ENCODE data around the gene GPC5. TPM values are rescaled to one million over a fixed set of nuclear protein-coding genes. Genes with fewer than 3 reads are reported as not detected.
A peak's percentile ranks its signal among the peaks of the same experiment; 100 is the strongest.

The GPC5 gene
- total and polyA plus RNA-seq, 4 donors = 15.2 to 54.4 (median 24.0) TPM

- WGBS (ENCODE audit: insufficient coverage) = 59% methylated on average over 2 of the region's 3 CpGs
- no peaks in the 10 kb centered on the region for H3K9me3 ChIP-seq (ENCODE audit: control insufficient read depth, insufficient read depth, low read length)
- H3K4me3 ChIP-seq (ENCODE audit: low read depth, low read length) = no peak overlapping the region
- H3K27ac ChIP-seq (ENCODE audit: low read depth, low read length) = no peak overlapping the region
- H3K36me3 ChIP-seq (ENCODE audit: control insufficient read depth, insufficient read depth, low read length) = no peaks in the 10 kb centered on the region
- H3K27me3 ChIP-seq (ENCODE audit: control insufficient read depth, insufficient read depth, low read length) = no peaks in the 10 kb centered on the region
- peak in 2 of 6 donors; percentile 72 to 76 for DNase-seq (ENCODE audit: low read depth in 4 of 6, low spot score in 6 of 6)
- peaks cover 5% of the 10 kb centered on the region for H3K4me1 ChIP-seq (ENCODE audit: control insufficient read depth, insufficient read depth, low read length)
Observed at GRCh38 chr13:91647361-91647990, 249.1 kb downstream of the GPC5 start.

- Histone ChIP-seq H3K27ac (ENCODE audit: low read depth, low read length) (no peak overlapping the region), H3K4me3 (ENCODE audit: low read depth, low read length) (no peak overlapping the region), H3K4me1 (ENCODE audit: control insufficient read depth, insufficient read depth, low read length) (peaks cover 5% of the 10 kb centered on the region), H3K36me3 (ENCODE audit: control insufficient read depth, insufficient read depth, low read length) (no peaks in the 10 kb centered on the region), H3K27me3 (ENCODE audit: control insufficient read depth, insufficient read depth, low read length) (no peaks in the 10 kb centered on the region), H3K9me3 (ENCODE audit: control insufficient read depth, insufficient read depth, low read length) (no peaks in the 10 kb centered on the region)
- no peak for DNase-seq (ENCODE audit: low read depth in 4 of 6, low spot score in 6 of 6)
Observed at GRCh38 chr13:91648012-91648411, 249.6 kb downstream of the GPC5 start.

- Histone ChIP-seq H3K4me3 (ENCODE audit: low read depth, low read length) (no peak overlapping the region), H3K36me3 (ENCODE audit: control insufficient read depth, insufficient read depth, low read length) (no peaks in the 10 kb centered on the region), H3K9me3 (ENCODE audit: control insufficient read depth, insufficient read depth, low read length) (no peaks in the 10 kb centered on the region), H3K4me1 (ENCODE audit: control insufficient read depth, insufficient read depth, low read length) (peaks cover 5% of the 10 kb centered on the region), H3K27me3 (ENCODE audit: control insufficient read depth, insufficient read depth, low read length) (no peaks in the 10 kb centered on the region), H3K27ac (ENCODE audit: low read depth, low read length) (no peak overlapping the region)
- DNase-seq (ENCODE audit: low read depth in 4 of 6, low spot score in 6 of 6) = no peak
- 82% methylated on average over 2 of the region's 2 CpGs for WGBS (ENCODE audit: insufficient coverage)
Observed at GRCh38 chr13:91649456-91649855, 251.0 kb downstream of the GPC5 start.

- H3K9me3 ChIP-seq (ENCODE audit: control insufficient read depth, insufficient read depth, low read length) = no peaks in the 10 kb centered on the region
- 70% methylated on average over 4 of the region's 10 CpGs for WGBS (ENCODE audit: insufficient coverage)
- peaks cover under 1% of the 10 kb centered on the region for H3K4me1 ChIP-seq (ENCODE audit: control insufficient read depth, insufficient read depth, low read length)
- H3K36me3 ChIP-seq (ENCODE audit: control insufficient read depth, insufficient read depth, low read length) = no peaks in the 10 kb centered on the region
- no peaks in the 10 kb centered on the region for H3K27me3 ChIP-seq (ENCODE audit: control insufficient read depth, insufficient read depth, low read length)
- no peak overlapping the region for H3K4me3 ChIP-seq (ENCODE audit: low read depth, low read length)
- DNase-seq (ENCODE audit: low read depth in 4 of 6, low spot score in 6 of 6) = no peak
- no peak overlapping the region for H3K27ac ChIP-seq (ENCODE audit: low read depth, low read length)
Observed at GRCh38 chr13:91652404-91653301, 254.2 kb downstream of the GPC5 start.

GRCh38 chr13:91655731-91656130, 257.3 kb downstream of the GPC5 start:
- 86% methylated on average over 4 of the region's 4 CpGs for WGBS (ENCODE audit: insufficient coverage)
- no peak overlapping the region for H3K4me3 ChIP-seq (ENCODE audit: low read depth, low read length)
- no peaks in the 10 kb centered on the region for H3K36me3 ChIP-seq (ENCODE audit: control insufficient read depth, insufficient read depth, low read length)
- H3K27ac ChIP-seq (ENCODE audit: low read depth, low read length) = no peak overlapping the region
- no peaks in the 10 kb centered on the region for H3K9me3 ChIP-seq (ENCODE audit: control insufficient read depth, insufficient read depth, low read length)
- H3K27me3 ChIP-seq (ENCODE audit: control insufficient read depth, insufficient read depth, low read length) = no peaks in the 10 kb centered on the region
- DNase-seq (ENCODE audit: low read depth in 4 of 6, low spot score in 6 of 6) = no peak
- no peaks in the 10 kb centered on the region for H3K4me1 ChIP-seq (ENCODE audit: control insufficient read depth, insufficient read depth, low read length)

GRCh38 chr13:91657283-91657682, 258.9 kb downstream of the GPC5 start:
- no peak for DNase-seq (ENCODE audit: low read depth in 4 of 6, low spot score in 6 of 6)
- H3K27me3 ChIP-seq (ENCODE audit: control insufficient read depth, insufficient read depth, low read length) = no peaks in the 10 kb centered on the region
- WGBS (ENCODE audit: insufficient coverage) = no CpG with 5 or more reads among the region's 2 CpGs

GRCh38 chr13:91659256-91660075, 261.0 kb downstream of the GPC5 start:
- H3K27ac ChIP-seq (ENCODE audit: low read depth, low read length) = no peak overlapping the region
- H3K36me3 ChIP-seq (ENCODE audit: control insufficient read depth, insufficient read depth, low read length) = no peaks in the 10 kb centered on the region
- H3K27me3 ChIP-seq (ENCODE audit: control insufficient read depth, insufficient read depth, low read length) = no peaks in the 10 kb centered on the region
- DNase-seq (ENCODE audit: low read depth in 4 of 6, low spot score in 6 of 6) = peak in 1 of 6 donors; percentile 56
- no peaks in the 10 kb centered on the region for H3K4me1 ChIP-seq (ENCODE audit: control insufficient read depth, insufficient read depth, low read length)
- WGBS (ENCODE audit: insufficient coverage) = no CpG with 5 or more reads among the region's 4 CpGs
- H3K9me3 ChIP-seq (ENCODE audit: control insufficient read depth, insufficient read depth, low read length) = no peaks in the 10 kb centered on the region
- no peak overlapping the region for H3K4me3 ChIP-seq (ENCODE audit: low read depth, low read length)

More at GRCh38 chr13:91657283-91657682, 258.9 kb downstream of the GPC5 start:
- Histone ChIP-seq H3K27ac (ENCODE audit: low read depth, low read length) (no peak overlapping the region), H3K36me3 (ENCODE audit: control insufficient read depth, insufficient read depth, low read length) (no peaks in the 10 kb centered on the region), H3K4me3 (ENCODE audit: low read depth, low read length) (no peak overlapping the region), H3K9me3 (ENCODE audit: control insufficient read depth, insufficient read depth, low read length) (no peaks in the 10 kb centered on the region), H3K4me1 (ENCODE audit: control insufficient read depth, insufficient read depth, low read length) (no peaks in the 10 kb centered on the region)

- DNase-seq (ENCODE audit: low read depth in 4 of 6, low spot score in 6 of 6) = no peak
- Histone ChIP-seq H3K4me1 (ENCODE audit: control insufficient read depth, insufficient read depth, low read length) (no peaks in the 10 kb centered on the region), H3K4me3 (ENCODE audit: low read depth, low read length) (no peak overlapping the region), H3K27me3 (ENCODE audit: control insufficient read depth, insufficient read depth, low read length) (no peaks in the 10 kb centered on the region), H3K27ac (ENCODE audit: low read depth, low read length) (no peak overlapping the region), H3K36me3 (ENCODE audit: control insufficient read depth, insufficient read depth, low read length) (no peaks in the 10 kb centered on the region), H3K9me3 (ENCODE audit: control insufficient read depth, insufficient read depth, low read length) (no peaks in the 10 kb centered on the region)
Observed at GRCh38 chr13:91660076-91660415, 261.6 kb downstream of the GPC5 start.

- 85% methylated on average over 4 of the region's 4 CpGs for WGBS (ENCODE audit: insufficient coverage)
- no peak overlapping the region for H3K4me3 ChIP-seq (ENCODE audit: low read depth, low read length)
- H3K27me3 ChIP-seq (ENCODE audit: control insufficient read depth, insufficient read depth, low read length) = no peaks in the 10 kb centered on the region
- no peaks in the 10 kb centered on the region for H3K4me1 ChIP-seq (ENCODE audit: control insufficient read depth, insufficient read depth, low read length)
- H3K27ac ChIP-seq (ENCODE audit: low read depth, low read length) = no peak overlapping the region
- H3K9me3 ChIP-seq (ENCODE audit: control insufficient read depth, insufficient read depth, low read length) = no peaks in the 10 kb centered on the region
- H3K36me3 ChIP-seq (ENCODE audit: control insufficient read depth, insufficient read depth, low read length) = no peaks in the 10 kb centered on the region
- DNase-seq (ENCODE audit: low read depth in 4 of 6, low spot score in 6 of 6) = no peak
Observed at GRCh38 chr13:91661692-91662490, 263.5 kb downstream of the GPC5 start.

All from spinal cord (tissue), 10 donors.